Measurements from ENCODE around the gene RAI14.
"Not testable (repeated sequence)": the region's sequence is repeated elsewhere in the genome, so short reads cannot be mapped to it uniquely, and the experiment has no call there.

Gene RAI14

DNA sequence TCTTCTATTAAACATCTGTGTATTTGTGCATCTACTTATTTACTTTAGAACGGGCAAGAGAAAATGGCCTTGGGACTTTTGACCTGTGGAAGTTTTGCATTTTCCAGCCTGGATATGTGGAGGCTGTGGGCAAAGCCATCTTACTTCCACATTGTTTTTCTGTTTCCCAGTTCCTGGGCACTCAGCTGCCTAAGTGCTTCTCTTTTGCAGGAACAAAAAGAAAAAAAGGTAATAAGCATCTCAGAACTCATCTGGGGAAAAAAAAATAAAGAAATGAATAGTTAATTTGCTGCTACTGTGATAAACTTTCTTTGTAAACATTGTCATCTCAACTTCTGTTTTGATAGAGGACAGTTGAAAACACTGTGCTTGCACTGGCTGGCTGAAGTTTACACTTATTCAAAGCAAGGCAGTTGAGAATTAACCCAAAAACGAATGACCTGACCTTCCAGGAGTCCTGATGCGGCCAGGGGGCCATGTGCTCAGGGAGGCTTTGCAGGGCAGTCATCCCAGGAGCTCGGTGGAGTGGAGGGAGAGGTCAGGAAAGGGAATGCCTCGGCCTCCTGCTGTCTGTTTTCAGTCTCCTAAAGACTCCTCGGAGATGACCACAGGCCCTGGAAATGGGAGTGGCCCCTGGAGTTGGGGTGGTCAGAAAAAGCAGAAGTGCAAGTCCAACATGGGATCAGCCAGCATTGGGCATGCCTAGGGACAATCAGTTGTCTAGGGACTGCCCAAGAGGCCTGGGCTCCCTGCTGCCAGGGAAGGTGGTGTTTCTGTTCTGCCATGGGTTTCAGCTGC, 75.5 kb downstream of the RAI14 start:
- DNase-seq (ENCODE audit: low spot score): no peak

DNA sequence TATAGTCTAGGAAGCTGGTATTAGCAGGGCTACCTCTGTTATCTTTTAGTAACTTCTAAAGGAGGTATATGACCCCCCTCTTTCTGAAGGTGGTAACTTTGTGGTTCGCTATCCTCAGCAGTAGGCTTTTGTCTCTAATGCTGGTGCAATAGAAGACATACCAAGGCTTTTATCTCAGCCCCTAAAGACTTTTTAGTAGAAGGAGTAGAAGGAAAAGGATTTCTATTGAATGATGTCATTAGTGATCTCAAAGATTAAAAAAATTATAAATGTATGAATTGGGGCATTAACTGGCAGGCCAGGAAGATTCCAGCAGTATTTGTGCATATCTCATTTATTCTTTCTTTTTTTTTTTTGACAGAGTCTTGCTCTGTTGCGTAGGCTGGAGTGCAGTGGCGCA, 78.2 kb downstream of the RAI14 start:
- DNase-seq (ENCODE audit: low spot score): no peak

DNA sequence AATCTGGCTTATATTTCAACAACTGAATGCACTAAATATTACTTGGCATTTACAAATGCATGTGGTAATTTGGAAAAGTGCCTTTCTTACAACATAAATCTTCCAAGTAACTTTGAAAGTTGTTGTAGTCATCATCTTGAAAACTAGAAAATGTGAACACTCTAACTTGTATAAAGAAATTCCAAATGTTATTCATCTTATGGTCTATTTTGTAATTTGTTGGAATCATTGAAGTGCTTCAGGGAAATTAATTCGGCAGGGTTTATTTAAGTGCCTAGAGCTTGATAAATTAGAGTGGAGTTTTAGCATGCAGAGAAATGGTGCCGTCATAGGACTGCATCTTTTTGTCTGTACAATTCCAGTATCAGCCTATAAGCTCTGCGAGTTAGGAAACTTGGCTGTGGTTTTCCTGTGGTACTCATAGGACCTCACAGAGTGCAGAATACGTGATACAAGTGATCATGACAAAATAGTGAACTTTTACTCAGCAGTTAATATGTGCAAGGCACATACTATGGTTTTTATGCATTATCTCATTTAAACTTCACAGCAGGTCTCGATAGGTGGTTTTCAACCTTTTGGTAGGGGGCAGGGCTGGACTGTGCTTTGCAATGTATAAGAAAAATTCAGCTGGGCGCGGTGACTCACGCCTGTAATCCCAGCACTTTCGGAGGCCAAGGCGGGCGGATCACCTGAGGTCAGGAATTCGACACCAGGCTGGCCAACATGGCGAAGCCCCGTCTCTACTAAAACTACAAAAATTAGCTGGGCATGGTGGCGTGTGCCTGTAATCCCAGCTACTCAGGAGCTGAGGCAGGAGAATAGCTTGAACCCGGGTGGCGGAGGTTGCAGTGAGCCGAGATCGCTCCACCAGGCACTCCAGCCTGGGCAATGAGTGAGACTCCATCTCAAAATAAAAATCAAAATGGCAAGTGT, 79.6 kb downstream of the RAI14 start:
- DNase-seq (ENCODE audit: low spot score): no peak

DNA sequence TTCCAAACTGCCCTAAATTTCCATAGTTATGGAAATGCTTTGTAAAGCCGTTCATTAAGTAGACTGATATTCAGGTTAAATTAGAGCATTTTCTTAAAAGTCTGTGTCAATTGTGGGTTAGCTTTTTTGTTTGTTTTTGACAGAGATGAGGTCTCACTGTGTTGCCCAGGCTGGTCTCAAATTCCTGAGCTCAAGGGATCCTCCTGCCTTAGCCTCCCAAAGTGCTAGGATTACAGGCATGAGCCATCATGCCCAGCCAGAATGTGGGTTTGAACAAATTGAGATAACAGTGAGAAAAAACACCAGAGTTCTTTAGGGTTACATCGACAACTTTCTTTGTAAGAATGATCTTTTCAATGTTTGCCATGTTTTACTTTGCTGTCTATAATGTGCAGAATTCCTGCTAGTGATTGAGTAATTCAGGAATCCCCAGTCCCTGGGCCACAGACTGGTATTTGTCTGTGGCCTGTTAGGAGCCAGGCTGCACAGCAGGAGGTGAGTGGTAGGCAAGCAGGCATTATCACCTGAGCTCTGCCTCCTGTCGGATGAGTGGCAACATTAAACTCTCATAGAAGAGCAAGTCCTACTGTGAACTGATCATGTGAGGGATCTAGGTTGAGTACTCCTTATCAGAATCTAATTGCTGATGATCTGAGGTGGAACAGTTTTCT, 80.5 kb downstream of the RAI14 start:
- DNase-seq (ENCODE audit: low spot score): no peak

DNA sequence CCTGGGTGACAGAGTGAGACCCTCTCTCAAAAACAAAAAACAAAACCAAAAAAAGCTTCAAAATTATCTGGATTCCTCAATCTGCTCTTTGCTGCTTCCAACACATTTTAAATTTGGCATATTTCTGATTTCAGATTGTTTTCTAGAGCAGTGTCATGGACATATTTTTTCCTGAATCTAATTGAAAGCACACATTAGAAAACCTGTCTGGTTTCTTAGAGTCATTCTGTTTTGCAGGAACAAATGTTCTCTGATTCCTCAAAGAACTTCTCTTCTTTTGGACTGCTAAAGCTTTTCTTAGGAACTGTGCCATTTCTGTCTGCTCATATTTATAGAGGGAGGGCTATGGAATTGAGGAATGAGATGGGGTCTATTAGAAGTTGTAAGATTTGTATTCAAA, 81.6 kb downstream of the RAI14 start:
- DNase-seq (ENCODE audit: low spot score): no peak

DNA sequence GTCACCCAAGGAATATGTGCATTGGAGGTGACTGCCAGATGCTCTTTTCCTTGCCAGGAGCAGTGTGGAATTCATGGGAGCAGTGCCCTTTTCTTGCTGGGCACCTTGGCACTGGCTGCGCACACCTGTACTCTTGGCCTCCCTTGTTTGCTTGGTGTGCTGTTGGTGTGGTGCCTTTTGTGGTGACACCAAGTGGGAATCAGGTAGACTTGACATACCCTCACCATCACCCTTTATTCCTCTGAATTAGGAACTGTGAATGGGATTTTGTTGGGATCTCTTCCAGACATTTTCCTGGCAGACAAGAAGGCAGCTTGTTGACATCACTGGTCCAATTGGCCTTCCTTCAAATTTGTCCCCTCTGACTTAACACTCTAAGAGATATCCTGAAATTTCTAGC, 82.3 kb downstream of the RAI14 start:
- no peak for DNase-seq (ENCODE audit: low spot score)

DNA sequence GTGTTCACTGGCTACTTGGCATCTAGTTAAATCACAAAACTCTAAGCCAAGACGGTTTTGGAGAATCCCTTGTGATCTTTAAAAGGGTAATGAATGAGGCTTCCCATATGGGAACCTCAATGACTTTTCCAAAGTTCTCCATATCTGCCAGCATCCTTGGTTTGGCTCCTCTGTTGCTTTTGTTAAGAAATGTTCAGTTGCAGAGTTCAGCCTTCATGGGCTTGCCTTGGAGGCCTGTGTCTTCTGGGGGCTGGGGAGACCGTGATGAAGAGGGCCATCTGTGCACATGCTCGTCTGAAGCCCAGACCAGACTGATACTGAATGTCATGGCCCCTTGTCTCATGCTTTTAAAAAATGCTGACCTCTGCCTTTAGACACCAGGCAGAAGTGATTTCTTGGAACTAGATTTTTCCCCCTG, 84.3 kb downstream of the RAI14 start:
- no peak for DNase-seq (ENCODE audit: low spot score)

DNA sequence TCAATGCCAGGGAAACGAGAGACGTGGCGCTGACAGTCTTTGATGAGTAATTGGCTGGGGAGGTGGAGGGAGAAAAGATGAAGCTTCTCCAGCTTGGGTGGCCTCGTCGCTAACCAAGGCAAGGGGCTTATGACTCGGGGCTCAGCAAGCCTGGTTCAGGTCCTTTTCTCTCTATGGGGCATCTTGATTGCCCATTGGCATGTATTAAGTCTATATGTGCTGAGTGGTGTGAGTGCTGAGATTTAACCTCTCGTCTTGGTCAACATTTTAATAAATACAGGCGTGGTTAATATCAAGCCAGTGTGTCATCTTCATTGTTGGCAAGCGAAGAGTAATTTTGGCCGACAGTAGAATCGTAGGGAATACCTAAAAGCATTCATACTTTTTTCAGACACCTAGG, 85.9 kb downstream of the RAI14 start:
- no peak for DNase-seq (ENCODE audit: low spot score)

DNA sequence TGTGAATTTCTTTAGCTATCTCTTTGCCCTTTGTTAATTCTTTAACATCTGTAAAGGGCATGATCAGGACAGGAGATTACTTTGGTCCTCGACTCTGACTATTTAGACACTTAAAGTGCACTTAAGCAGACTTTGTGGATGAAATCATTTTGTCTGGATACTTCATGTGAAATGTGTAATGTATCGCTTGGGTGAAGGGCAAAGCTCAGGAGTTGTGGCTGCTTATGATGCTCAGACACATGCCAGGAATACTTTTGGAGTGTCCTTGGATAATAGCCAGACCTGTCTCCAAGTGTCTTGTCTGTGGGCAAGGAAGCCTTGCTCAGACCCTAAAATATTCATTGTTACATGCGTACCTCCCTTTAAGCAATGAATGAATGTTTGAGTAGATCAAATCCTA, 87.8 kb downstream of the RAI14 start:
- DNase-seq (ENCODE audit: low spot score): no peak

DNA sequence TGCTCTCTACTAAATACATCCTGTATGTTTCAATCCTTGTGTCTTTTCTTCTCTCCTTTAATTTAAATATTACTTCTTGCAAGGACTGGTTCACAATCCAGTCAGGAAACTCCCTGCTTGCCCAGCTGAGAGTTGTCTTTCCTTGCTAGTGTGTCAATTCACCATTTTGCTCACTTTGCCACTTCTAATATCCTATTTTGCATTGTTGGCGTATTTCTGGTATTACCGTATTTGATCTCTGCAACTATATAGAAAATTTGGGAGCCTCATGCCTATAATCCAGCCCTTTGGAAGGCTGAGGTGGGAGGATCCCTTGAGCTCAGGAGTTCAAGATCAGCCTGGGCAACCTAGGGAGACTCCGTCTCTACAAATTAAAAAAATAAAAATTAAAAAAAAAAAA, 92.3 kb downstream of the RAI14 start:
- DNase-seq (ENCODE audit: low spot score): no peak

DNA sequence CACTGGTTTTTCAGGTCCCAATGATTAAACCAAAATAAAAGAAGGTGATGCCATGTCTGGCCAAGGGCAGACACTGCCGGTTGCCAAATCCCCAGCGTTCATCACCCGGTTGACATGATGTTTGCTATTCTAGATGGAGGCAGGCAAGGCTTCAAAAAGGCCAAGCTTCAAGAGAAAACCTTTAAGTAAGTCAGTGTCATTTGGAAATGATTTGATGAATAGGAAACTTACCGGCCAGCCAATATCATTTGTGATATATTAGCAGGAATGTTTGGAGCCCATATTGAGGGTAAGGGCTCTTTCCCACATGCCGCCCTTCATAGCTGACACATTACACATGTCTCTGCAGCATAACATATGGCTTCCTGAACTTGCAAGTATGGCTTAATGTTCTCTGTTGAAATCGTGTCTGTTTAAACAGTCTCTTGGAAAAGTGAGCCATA, 93.3 kb downstream of the RAI14 start:
- no peak for DNase-seq (ENCODE audit: low spot score)

DNA sequence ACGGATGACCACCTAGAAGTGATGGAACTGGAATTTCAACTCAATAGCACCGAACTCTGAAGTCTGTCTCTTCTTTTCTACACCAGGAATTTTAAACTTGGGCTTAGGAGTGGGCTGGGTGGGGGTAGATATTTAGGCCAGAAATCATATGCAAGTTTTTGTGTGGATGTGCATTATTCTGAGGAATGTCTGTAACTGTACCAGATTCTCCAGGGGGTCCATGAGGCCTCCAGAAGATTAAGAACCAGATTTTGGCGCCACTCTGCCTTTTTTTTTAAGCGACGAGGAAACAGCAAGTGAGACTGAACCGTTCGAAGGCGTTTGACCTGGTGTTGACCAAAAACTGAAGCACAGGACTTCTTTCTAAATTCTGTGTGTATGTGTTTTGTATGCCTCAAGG, 94.1 kb downstream of the RAI14 start:
- DNase-seq (ENCODE audit: low spot score): no peak

DNA sequence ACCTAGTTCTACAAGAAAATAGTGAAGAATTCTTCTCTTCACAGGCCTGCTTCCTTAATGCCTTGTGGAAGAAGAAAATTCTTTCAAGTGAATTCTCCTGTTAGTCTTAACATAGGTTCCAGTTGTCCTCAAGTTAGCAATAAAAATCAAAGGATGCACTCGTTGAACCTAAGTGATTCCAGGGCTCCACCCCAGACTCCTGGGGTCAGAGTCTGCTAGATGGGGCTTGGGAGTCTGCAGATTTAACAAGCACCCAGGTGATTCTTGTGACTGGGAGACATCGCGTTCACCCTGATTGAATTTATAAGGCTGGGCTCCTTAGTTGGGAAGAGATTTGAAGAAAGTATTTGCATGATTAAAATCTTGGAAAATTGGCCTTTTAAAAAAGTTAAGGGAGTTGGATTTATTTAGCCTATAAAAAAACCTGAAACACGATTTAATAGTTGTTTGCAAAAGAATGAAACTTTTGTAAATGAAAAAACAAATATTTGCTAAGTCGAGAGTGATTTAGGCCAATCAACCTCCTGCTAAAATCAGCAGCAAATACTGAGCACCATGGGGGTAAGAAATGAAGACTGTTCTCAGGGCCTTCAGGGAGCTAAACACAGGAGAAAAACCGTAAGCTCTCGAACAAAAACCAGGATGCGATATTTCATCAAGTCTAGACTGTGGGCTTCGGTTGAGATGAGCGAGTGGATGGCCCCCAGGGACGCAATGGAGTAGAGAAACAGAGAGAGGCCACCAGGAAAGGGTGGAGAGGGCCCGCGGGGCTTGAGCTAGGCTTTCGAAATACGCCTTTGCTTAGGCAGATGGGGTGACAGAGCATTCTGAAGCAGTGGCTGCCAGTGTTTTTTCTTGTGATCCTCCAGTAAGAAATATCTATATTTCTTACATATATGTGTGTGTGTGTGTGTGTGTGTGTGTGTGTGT, 95.9 kb downstream of the RAI14 start:
- DNase-seq (ENCODE audit: low spot score): no peak

DNA sequence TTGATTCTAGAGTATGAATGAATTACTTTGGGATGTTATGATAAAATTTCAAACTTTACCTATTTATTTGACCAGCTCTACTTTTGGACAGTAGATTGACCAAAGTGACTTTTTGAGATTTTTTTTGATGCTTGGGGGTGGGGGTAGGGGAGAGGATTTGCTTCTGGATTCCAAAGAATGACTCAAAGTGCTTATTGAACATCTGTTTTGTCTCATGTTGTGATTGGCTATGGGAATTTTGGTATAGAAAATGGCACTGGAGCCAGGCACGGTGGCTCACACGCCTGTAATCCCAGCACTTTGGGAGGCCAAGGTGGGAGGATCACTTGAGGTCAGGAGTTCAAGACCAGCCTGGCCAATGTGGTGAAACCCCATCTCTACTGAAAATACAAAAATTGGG, 97.1 kb downstream of the RAI14 start:
- not testable (repeated sequence) for DNase-seq (ENCODE audit: low spot score)

DNA sequence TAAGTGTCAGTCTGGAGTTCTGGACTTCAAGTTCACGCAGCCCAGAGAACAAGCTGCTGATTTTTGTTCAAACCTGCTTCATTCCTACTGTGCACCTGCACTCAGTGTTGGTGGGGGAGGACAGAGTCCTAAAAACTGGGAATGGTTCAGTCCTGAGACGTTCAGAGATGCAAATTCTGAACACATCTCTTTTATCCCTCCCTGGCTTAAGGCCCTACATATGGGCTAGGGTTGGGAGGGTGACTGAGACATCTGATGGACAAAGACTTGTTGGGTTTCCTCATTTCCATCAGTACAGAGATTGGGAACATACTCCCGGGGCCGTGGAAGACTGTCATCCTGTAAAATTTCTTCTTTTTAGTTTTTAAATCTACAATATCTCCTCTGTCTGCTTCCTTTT, 99.8 kb downstream of the RAI14 start:
- no peak for DNase-seq (ENCODE audit: low spot score)

DNA sequence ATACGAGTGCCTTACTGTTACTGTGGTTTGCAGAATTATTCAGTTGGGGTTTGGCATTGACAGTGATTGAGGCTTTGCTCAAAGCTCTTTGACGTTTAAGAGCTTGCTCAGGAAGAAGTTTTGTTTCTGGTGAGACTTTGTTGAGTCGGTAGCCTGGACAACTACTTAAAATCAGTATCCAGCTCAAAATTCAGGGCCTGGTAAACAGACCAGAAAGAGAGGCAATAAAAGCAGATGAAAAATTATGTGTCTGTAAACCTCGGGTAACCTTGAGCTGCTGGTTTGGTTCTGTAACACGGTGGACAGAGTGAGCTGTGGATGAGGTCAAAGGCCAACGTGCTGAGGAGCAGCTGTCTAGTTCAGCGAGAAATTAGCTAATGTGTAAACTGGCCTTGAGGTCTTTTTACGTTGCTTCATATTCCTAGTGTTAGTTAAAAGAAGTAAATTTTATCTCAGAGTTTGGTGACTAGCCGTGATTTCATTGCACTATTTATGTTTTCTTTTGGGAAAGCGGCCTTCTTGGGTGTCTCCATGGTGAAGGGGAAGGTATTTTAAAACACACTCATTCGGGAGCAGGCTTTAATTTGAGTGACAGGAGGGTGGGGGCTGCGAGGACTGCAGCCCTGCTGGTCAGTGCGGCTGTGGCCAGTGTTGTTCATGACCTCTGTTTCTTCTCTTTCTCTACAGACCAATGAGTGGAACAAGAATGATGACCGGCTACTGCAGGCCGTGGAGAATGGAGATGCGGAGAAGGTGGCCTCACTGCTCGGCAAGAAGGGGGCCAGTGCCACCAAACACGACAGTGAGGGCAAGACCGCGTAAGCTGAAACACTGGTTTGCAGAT, 100.9 kb downstream of the RAI14 start:
- DNase-seq (ENCODE audit: low spot score): no peak

DNA sequence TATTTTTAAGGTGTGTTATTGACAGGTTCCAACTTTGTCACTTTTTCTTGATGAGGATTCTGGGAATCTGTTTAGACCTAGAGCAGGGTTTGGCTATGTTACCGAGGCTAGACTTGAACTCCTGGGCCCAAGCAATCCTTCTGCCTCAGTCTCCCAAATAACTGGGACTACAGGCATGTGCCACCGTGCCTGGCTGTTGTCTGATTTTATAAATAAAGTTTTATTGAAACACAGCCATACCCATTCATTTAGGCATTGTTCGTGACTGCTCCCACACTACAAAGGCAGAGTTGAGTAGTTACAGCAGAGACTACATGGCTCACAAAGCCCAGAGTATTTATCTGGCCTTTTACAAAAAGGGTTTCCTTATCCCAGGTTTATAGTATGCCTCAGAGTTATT, 102.4 kb downstream of the RAI14 start:
- DNase-seq (ENCODE audit: low spot score): no peak

DNA sequence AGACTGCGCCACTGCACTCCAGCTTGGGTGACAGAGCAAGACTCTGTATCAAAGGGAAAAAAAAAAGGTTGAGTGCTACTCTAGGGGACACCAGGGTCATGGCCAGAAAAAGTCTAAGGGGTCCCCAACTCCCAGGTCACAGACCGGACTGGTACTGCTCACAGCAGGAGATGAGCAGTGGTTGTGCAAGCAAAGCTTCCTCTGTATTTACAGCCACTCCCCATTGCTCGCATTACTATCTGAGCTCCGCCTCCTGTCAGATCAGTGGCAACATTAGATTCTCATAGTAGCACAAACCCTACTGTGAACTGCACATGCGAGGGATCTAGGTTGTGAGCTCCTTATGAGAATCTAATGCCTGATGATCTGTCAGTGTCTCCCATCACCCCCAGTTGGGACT, 103.1 kb downstream of the RAI14 start:
- not testable (repeated sequence) for DNase-seq (ENCODE audit: low spot score)

DNA sequence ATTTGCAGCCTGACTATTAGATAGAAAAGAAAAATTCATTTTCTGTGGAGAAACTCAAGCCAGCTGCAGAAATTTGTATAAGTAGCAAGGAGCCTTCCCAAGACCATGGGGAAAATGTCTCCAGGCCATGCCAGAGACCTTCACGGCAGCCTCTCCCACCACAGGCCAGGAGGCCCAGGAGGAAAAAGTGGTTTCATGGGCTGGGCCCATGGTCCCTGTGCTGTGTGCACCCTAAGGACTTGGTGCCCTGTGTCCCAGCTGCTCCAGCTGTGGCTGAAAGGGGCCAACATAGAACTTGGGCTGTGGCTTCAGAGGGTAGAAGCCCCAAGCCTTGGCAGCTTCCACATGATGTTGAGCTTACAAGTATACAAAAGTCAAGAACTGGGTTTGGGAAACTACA, 109.5 kb downstream of the RAI14 start:
- no peak for DNase-seq (ENCODE audit: low spot score)

DNA sequence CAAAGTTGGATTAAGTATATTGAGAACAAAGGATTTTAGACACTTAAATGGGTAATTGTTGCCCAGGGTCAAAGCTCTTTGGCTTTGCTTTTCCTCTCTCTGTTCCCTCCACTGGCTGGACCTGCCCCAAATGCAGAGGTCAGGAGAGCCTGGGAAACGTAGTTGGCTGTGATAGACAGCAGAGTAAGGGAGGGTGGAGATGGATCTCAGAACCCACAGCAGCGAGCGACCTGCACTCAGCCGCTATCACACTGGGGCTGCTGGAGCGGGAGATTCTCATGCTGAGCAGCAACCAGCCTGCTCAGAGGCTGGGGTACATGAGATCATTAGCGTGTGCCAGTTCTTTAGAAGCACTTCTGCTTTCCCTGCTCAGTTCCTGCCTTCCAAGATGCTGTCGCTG, 111.1 kb downstream of the RAI14 start:
- DNase-seq (ENCODE audit: low spot score): no peak

DNA sequence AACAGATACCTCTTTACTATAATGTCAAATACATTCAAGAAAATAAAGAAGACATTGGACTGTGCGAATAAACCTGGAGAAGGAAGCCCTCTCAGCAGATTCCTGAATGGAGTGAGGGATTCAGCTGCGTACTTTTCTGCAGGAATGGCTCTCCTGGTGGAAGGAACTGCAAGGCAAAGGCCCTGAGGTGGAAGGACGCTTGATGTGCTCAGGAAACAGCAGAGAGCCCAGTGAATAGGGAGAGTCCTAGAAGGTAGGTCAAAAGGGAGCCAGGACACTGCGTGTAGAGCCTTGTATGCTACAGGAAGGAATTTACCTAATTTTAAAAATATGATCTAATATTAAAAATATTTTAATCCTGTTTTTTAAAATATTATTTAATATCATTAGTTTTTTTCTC, 114.4 kb downstream of the RAI14 start:
- DNase-seq (ENCODE audit: low spot score): no peak
